HepG2 (cell line): Measurements from ENCODE around the gene TBC1D1. TPM values are rescaled to one million over a fixed set of nuclear protein-coding genes. Genes with fewer than 3 reads are reported as not detected.

Experiments
- polyA plus RNA-seq, 8 experiments: library from polyadenylated mRNA; depleted of rRNA in 3 of 8; stranded (reverse) in 7 of 8; unstranded in 1 of 8; fragments of >200 nt; fragmentation: Illumina TruSeq in 4 of 8; extraction: Trizol in 4 of 8; gene quantifications; 2 replicates each; pipeline versions ENCODE4 v1.2.1 to v1.2.3, GENCODE V29; 2011 to 2016; ENCODE audit warnings: low read depth in 4 of 8, missing spikeins in 1 of 8, mixed read lengths in 1 of 8; ENCODE audit not compliant: insufficient read depth in 1 of 8
- total RNA-seq, 5 experiments: library from RNA; depleted of rRNA; stranded (reverse); fragments of >200 nt; fragmentation: Illumina TruSeq; extraction: Trizol; gene quantifications; 2 replicates each; pipeline ENCODE4 v1.2.3, GENCODE V29; 2016; ENCODE audit warnings: low read depth in 1 of 5
- TF ChIP-seq, protein P1 (sequence below), 2 experiments: fragments of 450-650 bp in 1 of 2; sonication (generic) in 1 of 2; formaldehyde crosslinking in 1 of 2; IDR thresholded peaks; 2 replicates each; pipeline versions ENCODE4 v1.6.1 to v1.8.0; 2016 to 2022; ENCODE audit warnings: antibody characterized with exemption in 1 of 2, mild to moderate bottlenecking in 1 of 2, missing genetic modification reagents in 1 of 2

Gene TBC1D1
- total and polyA plus RNA-seq, 2 of the 13 experiments (the other 11 are each of a cell fraction or from before 2014, with no cell fraction given): 37.3 to 62.8 TPM

DNA sequence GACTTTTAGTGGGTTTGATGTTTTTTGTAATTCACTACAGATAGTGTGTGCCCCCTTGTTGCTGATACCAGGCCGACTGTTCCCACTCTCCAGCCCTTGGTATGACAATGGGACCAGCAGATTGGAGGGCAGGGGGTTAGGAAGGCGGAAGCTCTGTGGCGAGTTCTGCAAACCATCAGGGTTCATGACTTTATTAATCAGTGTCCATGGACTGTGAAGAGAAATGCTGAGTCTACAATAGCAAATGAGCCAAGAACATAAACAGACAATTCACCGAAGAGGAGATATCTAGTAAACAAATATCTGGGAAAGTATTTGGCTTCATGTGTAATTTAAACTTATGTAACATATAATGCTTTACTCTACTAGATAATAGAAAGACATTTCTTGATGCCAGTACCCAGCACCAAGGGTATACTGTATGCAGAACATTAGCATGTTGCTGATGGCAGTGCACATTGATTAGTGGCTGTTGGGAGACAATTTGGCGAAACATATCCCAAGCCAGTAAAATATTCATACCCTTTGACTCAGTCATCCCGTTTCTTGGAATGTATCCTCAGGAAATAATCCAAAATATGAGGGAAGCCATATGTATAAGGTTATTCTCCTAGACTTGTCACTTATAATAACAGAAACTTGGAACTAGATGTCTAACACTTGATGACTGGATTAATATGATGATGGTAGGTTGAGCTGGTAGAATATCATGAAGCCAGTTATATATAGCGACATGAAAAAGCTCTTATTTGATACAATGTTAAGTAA, 238.8 kb downstream of the TBC1D1 start (continued):
- TF ChIP-seq, protein P1, sequence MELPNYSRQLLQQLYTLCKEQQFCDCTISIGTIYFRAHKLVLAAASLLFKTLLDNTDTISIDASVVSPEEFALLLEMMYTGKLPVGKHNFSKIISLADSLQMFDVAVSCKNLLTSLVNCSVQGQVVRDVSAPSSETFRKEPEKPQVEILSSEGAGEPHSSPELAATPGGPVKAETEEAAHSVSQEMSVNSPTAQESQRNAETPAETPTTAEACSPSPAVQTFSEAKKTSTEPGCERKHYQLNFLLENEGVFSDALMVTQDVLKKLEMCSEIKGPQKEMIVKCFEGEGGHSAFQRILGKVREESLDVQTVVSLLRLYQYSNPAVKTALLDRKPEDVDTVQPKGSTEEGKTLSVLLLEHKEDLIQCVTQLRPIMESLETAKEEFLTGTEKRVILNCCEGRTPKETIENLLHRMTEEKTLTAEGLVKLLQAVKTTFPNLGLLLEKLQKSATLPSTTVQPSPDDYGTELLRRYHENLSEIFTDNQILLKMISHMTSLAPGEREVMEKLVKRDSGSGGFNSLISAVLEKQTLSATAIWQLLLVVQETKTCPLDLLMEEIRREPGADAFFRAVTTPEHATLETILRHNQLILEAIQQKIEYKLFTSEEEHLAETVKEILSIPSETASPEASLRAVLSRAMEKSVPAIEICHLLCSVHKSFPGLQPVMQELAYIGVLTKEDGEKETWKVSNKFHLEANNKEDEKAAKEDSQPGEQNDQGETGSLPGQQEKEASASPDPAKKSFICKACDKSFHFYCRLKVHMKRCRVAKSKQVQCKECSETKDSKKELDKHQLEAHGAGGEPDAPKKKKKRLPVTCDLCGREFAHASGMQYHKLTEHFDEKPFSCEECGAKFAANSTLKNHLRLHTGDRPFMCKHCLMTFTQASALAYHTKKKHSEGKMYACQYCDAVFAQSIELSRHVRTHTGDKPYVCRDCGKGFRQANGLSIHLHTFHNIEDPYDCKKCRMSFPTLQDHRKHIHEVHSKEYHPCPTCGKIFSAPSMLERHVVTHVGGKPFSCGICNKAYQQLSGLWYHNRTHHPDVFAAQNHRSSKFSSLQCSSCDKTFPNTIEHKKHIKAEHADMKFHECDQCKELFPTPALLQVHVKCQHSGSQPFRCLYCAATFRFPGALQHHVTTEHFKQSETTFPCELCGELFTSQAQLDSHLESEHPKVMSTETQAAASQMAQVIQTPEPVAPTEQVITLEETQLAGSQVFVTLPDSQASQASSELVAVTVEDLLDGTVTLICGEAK (IDR thresholded peaks at IDR 0.05): no peak
- TF ChIP-seq, protein P1 (CRISPR knock-in tag; IDR thresholded peaks at IDR 0.05): no peak
